ENCODE results near the gene LRP6.

Gene LRP6

GRCh38 chr12:12229556-12230092 is 37.2 kb downstream of the LRP6 start:
- no peak for TF ChIP-seq CTCF (IDR thresholded peaks at IDR 0.05; ENCODE audit: low read depth, low read length, missing control alignments)
- DNase-seq (ENCODE audit: extremely low read depth, low read depth) = no peak
- no peak overlapping the region for H3K4me3 ChIP-seq (replicated peaks; ENCODE audit: low read depth, low read length)

GRCh38 chr12:12228402-12228801 is 38.4 kb downstream of the LRP6 start:
- no peak for TF ChIP-seq CTCF (IDR thresholded peaks at IDR 0.05; ENCODE audit: low read depth, low read length, missing control alignments)
- H3K4me3 ChIP-seq (replicated peaks; ENCODE audit: low read depth, low read length) = no peak overlapping the region
- no peak for DNase-seq (ENCODE audit: extremely low read depth, low read depth)

- no peak overlapping the region for H3K4me3 ChIP-seq (replicated peaks; ENCODE audit: low read depth, low read length)
- DNase-seq (ENCODE audit: extremely low read depth, low read depth) = no peak
- TF ChIP-seq CTCF (IDR thresholded peaks at IDR 0.05; ENCODE audit: low read depth, low read length, missing control alignments) = no peak
These were observed 40.7 kb downstream of the LRP6 start for GRCh38 chr12:12226187-12226586.

- H3K4me3 ChIP-seq (replicated peaks; ENCODE audit: low read depth, low read length) = no peak overlapping the region
- no peak for TF ChIP-seq CTCF (IDR thresholded peaks at IDR 0.05; ENCODE audit: low read depth, low read length, missing control alignments)
- no peak for DNase-seq (ENCODE audit: extremely low read depth, low read depth)
These were observed 42.5 kb downstream of the LRP6 start for GRCh38 chr12:12224240-12224940.

GRCh38 chr12:12221560-12221959 is 45.3 kb downstream of the LRP6 start:
- no peak for TF ChIP-seq CTCF (IDR thresholded peaks at IDR 0.05; ENCODE audit: low read depth, low read length, missing control alignments)
- DNase-seq (ENCODE audit: extremely low read depth, low read depth) = no peak
- H3K4me3 ChIP-seq (replicated peaks; ENCODE audit: low read depth, low read length) = no peak overlapping the region

- H3K4me3 ChIP-seq (replicated peaks; ENCODE audit: low read depth, low read length) = no peak overlapping the region
- DNase-seq (ENCODE audit: extremely low read depth, low read depth) = no peak
- no peak for TF ChIP-seq CTCF (IDR thresholded peaks at IDR 0.05; ENCODE audit: low read depth, low read length, missing control alignments)
These were observed 47.2 kb downstream of the LRP6 start for GRCh38 chr12:12219664-12220063.

GRCh38 chr12:12217018-12217359 is 49.9 kb downstream of the LRP6 start:
- H3K4me3 ChIP-seq (replicated peaks; ENCODE audit: low read depth, low read length) = no peak overlapping the region
- no peak for TF ChIP-seq CTCF (IDR thresholded peaks at IDR 0.05; ENCODE audit: low read depth, low read length, missing control alignments)
- no peak for DNase-seq (ENCODE audit: extremely low read depth, low read depth)
